ENCODE measurements around the gene CCL3. TPM values are rescaled to one million over a fixed set of nuclear protein-coding genes. Genes with fewer than 3 reads are reported as not detected.
"Not testable (repeated sequence)": the region's sequence is repeated elsewhere in the genome, so short reads cannot be mapped to it uniquely, and the experiment has no call there.

Gene CCL3
- total and polyA plus RNA-seq, 2 donors (not counting 3 experiments of a cell fraction or from before 2014, with no cell fraction given) = not detected

- intact Hi-C loops (cut with micrococcal nuclease) = not testable (repeated sequence)
These were observed 8.1 kb downstream of the CCL3 start for GRCh38 chr17:36081681-36082471.

GRCh38 chr17:36074365-36074764 lies 15.6 kb downstream of the CCL3 start:
- no peak overlapping the region for H3K4me3 ChIP-seq (replicated peaks in 1 of 3; ENCODE audit: insufficient read depth in 1 of 3, low read depth in 1 of 3, low read length in 3 of 3)
- no peak overlapping the region for H3K27ac ChIP-seq (ENCODE audit: insufficient read depth, low read depth, low read length)
- no peak overlapping the region for H2AFZ ChIP-seq (ENCODE audit: low read depth, low read length)
- ChIA-PET CTCF (interaction anchor here (1.3 to 11.3 kb wide), 3 partner anchors 74 to 101 kb away, joined by 3 to 467 read pairs (median 7); no protein-coding TSS in a partner anchor), POLR2A (no interaction called here)
- DNase-seq (ENCODE audit: low read depth, low spot score) = no peak
- H3K27me3 ChIP-seq (ENCODE audit: control insufficient read depth in 2 of 2, insufficient read depth in 2 of 2, low read length in 2 of 2) = peaks cover 4 to 14% of the 10 kb centered on the region in 2 experiments
- H3K4me1 ChIP-seq (ENCODE audit: control insufficient read depth, extremely low read depth, insufficient read depth, low read length) = no peaks in the 10 kb centered on the region
- BruUV-seq (replicated peaks) = no TSS peak
- H4K20me1 ChIP-seq (replicated peaks; ENCODE audit: control insufficient read depth, extremely low read depth, insufficient read depth, low read length) = no peaks in the 10 kb centered on the region
- H3K79me2 ChIP-seq (ENCODE audit: control insufficient read depth, insufficient read depth, low read length) = no peaks in the 10 kb centered on the region
- intact Hi-C loops (cut with micrococcal nuclease) = loop anchor here (10.0 kb wide), 1 partner anchor 230 kb away; no protein-coding TSS in a partner anchor
- no peaks in the 10 kb centered on the region for H3K36me3 ChIP-seq (ENCODE audit: control insufficient read depth in 2 of 2, extremely low read depth in 1 of 2, insufficient read depth in 2 of 2, low read length in 2 of 2)
- no peak overlapping the region for H3K4me2 ChIP-seq (ENCODE audit: insufficient read depth, low read length)
- TF ChIP-seq JUN (IDR thresholded peaks at IDR 0.05; ENCODE audit: borderline replicate concordance, insufficient read depth, insufficient read length, low read depth) (no peak), EZH2 (IDR thresholded peaks at IDR 0.05; ENCODE audit: borderline replicate concordance, low read depth, low read length, severe bottlenecking) (no peak), MAX (IDR thresholded peaks at IDR 0.05; ENCODE audit: insufficient read depth, insufficient read length) (no peak), MYC (IDR thresholded peaks at IDR 0.05; ENCODE audit: low read depth, low read length) (no peak), GATA2 (IDR thresholded peaks at IDR 0.05; ENCODE audit: insufficient read depth, insufficient read length, low read depth, low read length) (no peak)
- no peaks in the 10 kb centered on the region for H3K9me1 ChIP-seq (replicated peaks; ENCODE audit: control insufficient read depth, extremely low read depth, insufficient read depth, low read length)
- no peak overlapping the region for H3K9ac ChIP-seq (replicated peaks; ENCODE audit: extremely low read depth, insufficient read depth, low read length)
- no peaks in the 10 kb centered on the region for H3K9me3 ChIP-seq (replicated peaks; ENCODE audit: control insufficient read depth, insufficient read depth, low read length)
- no peak for FAIRE-seq
- dilution Hi-C loops (cut with MboI; ENCODE audit: extremely low pct_ligation_motif_present, low sequenced_read_pairs) = no loop called here

More at GRCh38 chr17:36081681-36082471, 8.1 kb downstream of the CCL3 start:
- H3K79me2 ChIP-seq (ENCODE audit: control insufficient read depth, insufficient read depth, low read length); H3K4me2 ChIP-seq (ENCODE audit: insufficient read depth, low read length); H3K4me1 ChIP-seq (ENCODE audit: control insufficient read depth, extremely low read depth, insufficient read depth, low read length); POLR2A ChIA-PET; H3K9me1 ChIP-seq (replicated peaks; ENCODE audit: control insufficient read depth, extremely low read depth, insufficient read depth, low read length); H2AFZ ChIP-seq (ENCODE audit: low read depth, low read length); CTCF ChIA-PET; BruUV-seq (replicated peaks); FAIRE-seq; DNase-seq (ENCODE audit: low read depth, low spot score); H3K9ac ChIP-seq (replicated peaks; ENCODE audit: extremely low read depth, insufficient read depth, low read length); H3K27me3 ChIP-seq (ENCODE audit: control insufficient read depth in 2 of 2, insufficient read depth in 2 of 2, low read length in 2 of 2); H3K27ac ChIP-seq (ENCODE audit: insufficient read depth, low read depth, low read length); H3K4me3 ChIP-seq (replicated peaks in 1 of 3; ENCODE audit: insufficient read depth in 1 of 3, low read depth in 1 of 3, low read length in 3 of 3); dilution Hi-C loops (cut with MboI; ENCODE audit: extremely low pct_ligation_motif_present, low sequenced_read_pairs); H3K36me3 ChIP-seq (ENCODE audit: control insufficient read depth in 2 of 2, extremely low read depth in 1 of 2, insufficient read depth in 2 of 2, low read length in 2 of 2); H4K20me1 ChIP-seq (replicated peaks; ENCODE audit: control insufficient read depth, extremely low read depth, insufficient read depth, low read length); H3K9me3 ChIP-seq (replicated peaks; ENCODE audit: control insufficient read depth, insufficient read depth, low read length): not testable (repeated sequence)
